Liver (tissue), 9 donors: ENCODE data around the gene MID1. TPM values are rescaled to one million over a fixed set of nuclear protein-coding genes. Genes with fewer than 3 reads are reported as not detected.

Experiments used
- DNase-seq: peaks from one replicate; pipeline ENCODE4 v3.0.0-alpha.2; 2017; ENCODE audit warnings: low spot score
- H3K27ac ChIP-seq, 2 donors: one replicate each; pipeline ENCODE4 v1.7.0; 2013; ENCODE audit warnings: inconsistent platforms in 2 of 2, low read length in 2 of 2, control low read depth in 1 of 2, low read depth in 1 of 2, mild to moderate bottlenecking in 1 of 2
- H3K27me3 ChIP-seq, 4 donors: one replicate each; pipeline versions ENCODE4 v1.6.1 to v1.7.0; 2013; ENCODE audit warnings: low read length in 3 of 4, inconsistent platforms in 1 of 4, mild to moderate bottlenecking in 1 of 4, moderate library complexity in 1 of 4; ENCODE audit not compliant: control insufficient read depth in 4 of 4, insufficient read depth in 4 of 4
- H3K36me3 ChIP-seq, 4 donors: one replicate each; pipeline versions ENCODE4 v1.6.1 to v1.7.0; 2013; ENCODE audit warnings: low read length in 3 of 4, mild to moderate bottlenecking in 3 of 4, low read depth in 1 of 4, moderate library complexity in 1 of 4; ENCODE audit not compliant: control insufficient read depth in 4 of 4, insufficient read depth in 3 of 4
- H3K4me1 ChIP-seq, 4 donors: one replicate each; pipeline versions ENCODE4 v1.6.1 to v1.7.0; 2013; ENCODE audit warnings: low read length in 3 of 4, mild to moderate bottlenecking in 3 of 4, moderate library complexity in 1 of 4; ENCODE audit not compliant: control insufficient read depth in 4 of 4, insufficient read depth in 4 of 4
- H3K4me3 ChIP-seq, 3 donors: one replicate each; pipeline versions ENCODE4 v1.6.1 to v1.7.0; 2013; ENCODE audit warnings: low read length in 3 of 3, control low read depth in 1 of 3, low read depth in 1 of 3, mild to moderate bottlenecking in 1 of 3
- H3K9ac ChIP-seq, 2 donors: one replicate each; pipeline ENCODE4 v1.7.0; 2013; ENCODE audit warnings: low read length in 2 of 2, mild to moderate bottlenecking in 2 of 2, moderate library complexity in 2 of 2, control low read depth in 1 of 2, low read depth in 1 of 2
- H3K9me3 ChIP-seq, 4 donors: one replicate each; pipeline versions ENCODE4 v1.6.1 to v1.7.0; 2013; ENCODE audit warnings: low read length in 3 of 4; ENCODE audit not compliant: control insufficient read depth in 4 of 4
- EGR1 ChIP-seq, 2 donors: IDR thresholded peaks; 2 replicates each; pipeline ENCODE4 v1.6.1; 2016 to 2018; ENCODE audit warnings: antibody characterized with exemption in 2 of 2, low read depth in 2 of 2
- FOXA1 ChIP-seq: IDR thresholded peaks from 2 replicates; pipeline ENCODE4 v1.6.1; 2016; ENCODE audit warnings: antibody characterized with exemption
- FOXA2 ChIP-seq: IDR thresholded peaks from 2 replicates; pipeline ENCODE4 v1.6.1; 2016; ENCODE audit warnings: antibody characterized with exemption
- GABPA ChIP-seq, 2 donors: IDR thresholded peaks in 1 of 2; conservative IDR thresholded peaks in 1 of 2; 2 replicates each; pipeline ENCODE4 v1.6.1; 2016; ENCODE audit warnings: antibody characterized with exemption in 2 of 2, mild to moderate bottlenecking in 1 of 2, moderate library complexity in 1 of 2
- HNF4A ChIP-seq, 2 donors: conservative IDR thresholded peaks; 2 replicates each; pipeline ENCODE4 v1.6.1; 2016; ENCODE audit warnings: antibody characterized with exemption in 2 of 2, mild to moderate bottlenecking in 2 of 2
- HNF4G ChIP-seq: IDR thresholded peaks from 2 replicates; pipeline ENCODE4 v1.6.1; 2016; ENCODE audit warnings: antibody characterized with exemption
- JUND ChIP-seq, 2 donors: IDR thresholded peaks; 2 replicates each; pipeline ENCODE4 v1.6.1; 2016; ENCODE audit warnings: antibody characterized with exemption in 2 of 2
- NR2F2 ChIP-seq: IDR thresholded peaks from 2 replicates; pipeline ENCODE4 v1.6.1; 2016; ENCODE audit warnings: antibody characterized with exemption
- RAD21 ChIP-seq, 2 donors: IDR thresholded peaks; 2 replicates each; pipeline ENCODE4 v1.6.1; 2016; ENCODE audit warnings: antibody characterized with exemption in 2 of 2, mild to moderate bottlenecking in 2 of 2
- RXRA ChIP-seq, 2 donors: IDR thresholded peaks; 2 replicates each; pipeline ENCODE4 v1.6.1; 2017 to 2018; ENCODE audit warnings: antibody characterized with exemption in 2 of 2, mild to moderate bottlenecking in 1 of 2
- SP1 ChIP-seq: IDR thresholded peaks from 2 replicates; pipeline ENCODE4 v1.6.1; 2018; ENCODE audit warnings: antibody characterized with exemption, mild to moderate bottlenecking
- TAF1 ChIP-seq: conservative IDR thresholded peaks from 2 replicates; pipeline ENCODE4 v1.6.1; 2016; ENCODE audit warnings: antibody characterized with exemption, mild to moderate bottlenecking
- YY1 ChIP-seq: IDR thresholded peaks from 2 replicates; pipeline ENCODE4 v1.6.1; 2016; ENCODE audit warnings: antibody characterized with exemption, mild to moderate bottlenecking
- WGBS: extraction: QIAGEN DNeasy Blood & Tissue Kit; methylation state at CpG from one replicate; pipeline ENCODE4 v1.1.7; 2013; 5-methylcytosine and 5-hydroxymethylcytosine counted together
- polyA plus RNA-seq, 2 donors: library from polyadenylated mRNA; stranded (reverse) in 1 of 2; unstranded in 1 of 2; fragments of 200-250 nt in 1 of 2; fragments of >200 nt in 1 of 2; fragmentation: Nextera tagmentation in 1 of 2; extraction: Ambion mirVana in 1 of 2; gene quantifications; one replicate each; pipeline versions ENCODE4 v1.2.1 to v1.2.3, GENCODE V29; 2013 to 2015
- total RNA-seq, 2 donors: library from RNA; depleted of rRNA; stranded (reverse); fragments of >200 nt; gene quantifications; one replicate each; pipeline ENCODE4 v1.2.3, GENCODE V29; 2014
- TF ChIP-seq, protein P1 (sequence below): IDR thresholded peaks from 2 replicates; pipeline ENCODE4 v1.6.1; 2016; ENCODE audit warnings: antibody characterized with exemption
- TF ChIP-seq, protein P2 (sequence below): IDR thresholded peaks from 2 replicates; pipeline ENCODE4 v1.6.1; 2016; ENCODE audit warnings: antibody characterized with exemption, mild to moderate bottlenecking
- TF ChIP-seq, protein P3 (sequence below): IDR thresholded peaks from 2 replicates; pipeline ENCODE4 v1.6.1; 2016; ENCODE audit warnings: antibody characterized with exemption
- TF ChIP-seq, protein P4 (sequence below): fragments of 150-350 bp; IDR thresholded peaks from 2 replicates; pipeline ENCODE4 v1.5.1; 2017; ENCODE audit warnings: improper control_type of control experiment, low read depth, low read length; ENCODE audit not compliant: missing input control
- TF ChIP-seq, protein P5 (sequence below): IDR thresholded peaks from 2 replicates; pipeline ENCODE4 v1.6.1; 2016; ENCODE audit warnings: antibody characterized with exemption
- donor health status: healthy.
- donor health status: healthy.
- donor health status: healthy.
- donor health status: healthy.
- donor health status: healthy.

Gene MID1
- total and polyA plus RNA-seq, 4 donors: 1.8 to 7.9 (median 4.2) TPM

DNA sequence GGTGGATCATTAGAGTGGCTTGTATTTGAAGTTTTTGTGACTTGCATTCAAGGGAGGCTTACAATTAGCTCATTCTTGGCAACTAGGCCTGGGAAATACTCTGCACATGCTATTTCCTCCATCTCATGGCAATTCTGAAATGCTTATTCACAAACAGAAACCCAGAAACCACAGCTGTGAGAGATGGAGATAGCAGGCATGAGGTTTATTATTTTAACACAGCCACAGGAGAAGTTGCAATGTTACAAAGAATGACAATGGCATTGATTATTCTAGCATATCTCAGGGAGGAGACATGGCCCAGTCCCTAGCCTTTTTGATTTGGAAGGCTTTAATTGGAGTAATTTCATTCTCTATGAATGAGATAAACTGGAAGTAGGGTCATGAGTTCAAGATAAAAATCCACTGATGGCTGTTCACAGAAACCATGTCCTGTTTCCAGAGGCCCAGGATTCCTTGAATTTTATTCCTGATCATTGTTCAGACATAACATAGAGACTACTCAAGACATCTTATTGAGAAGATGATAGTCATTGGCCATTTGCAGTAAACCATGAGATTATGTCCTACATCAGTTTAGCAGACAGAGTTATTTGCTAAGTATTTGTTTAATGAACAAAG is 123.9 kb downstream of the MID1 start:
- Histone ChIP-seq H3K4me1 (no peaks in the 10 kb centered on the region), H3K36me3 (no peaks in the 10 kb centered on the region), H3K9ac (no peak overlapping the region), H3K27ac (no peak overlapping the region), H3K9me3 (no peaks in the 10 kb centered on the region), H3K4me3 (no peak overlapping the region), H3K27me3 (no peaks in the 10 kb centered on the region)
- no peak for DNase-seq
- TF ChIP-seq, protein P1, sequence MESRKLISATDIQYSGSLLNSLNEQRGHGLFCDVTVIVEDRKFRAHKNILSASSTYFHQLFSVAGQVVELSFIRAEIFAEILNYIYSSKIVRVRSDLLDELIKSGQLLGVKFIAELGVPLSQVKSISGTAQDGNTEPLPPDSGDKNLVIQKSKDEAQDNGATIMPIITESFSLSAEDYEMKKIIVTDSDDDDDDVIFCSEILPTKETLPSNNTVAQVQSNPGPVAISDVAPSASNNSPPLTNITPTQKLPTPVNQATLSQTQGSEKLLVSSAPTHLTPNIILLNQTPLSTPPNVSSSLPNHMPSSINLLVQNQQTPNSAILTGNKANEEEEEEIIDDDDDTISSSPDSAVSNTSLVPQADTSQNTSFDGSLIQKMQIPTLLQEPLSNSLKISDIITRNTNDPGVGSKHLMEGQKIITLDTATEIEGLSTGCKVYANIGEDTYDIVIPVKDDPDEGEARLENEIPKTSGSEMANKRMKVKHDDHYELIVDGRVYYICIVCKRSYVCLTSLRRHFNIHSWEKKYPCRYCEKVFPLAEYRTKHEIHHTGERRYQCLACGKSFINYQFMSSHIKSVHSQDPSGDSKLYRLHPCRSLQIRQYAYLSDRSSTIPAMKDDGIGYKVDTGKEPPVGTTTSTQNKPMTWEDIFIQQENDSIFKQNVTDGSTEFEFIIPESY: no peak
- peak; percentile 21 for TF ChIP-seq NR2F2

DNA sequence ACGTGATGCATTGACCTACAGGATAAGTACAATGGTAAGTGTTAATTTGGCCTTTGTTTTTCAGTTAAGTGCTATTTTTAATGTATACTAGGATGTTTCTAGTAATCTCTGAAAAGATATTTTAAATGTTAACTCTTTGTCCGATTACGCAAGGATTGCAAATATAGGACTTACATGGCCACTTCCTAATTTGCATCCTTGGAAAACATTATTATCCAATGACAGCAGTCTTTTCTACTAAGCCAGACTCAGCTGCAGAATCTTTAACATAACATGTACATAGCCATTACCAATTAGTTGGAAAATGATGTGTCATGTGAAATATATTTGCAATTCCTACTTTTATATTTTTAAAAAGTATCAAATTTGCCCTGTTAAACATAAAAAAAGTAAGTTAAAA is 124.7 kb downstream of the MID1 start:
- no peak overlapping the region for H3K4me3 ChIP-seq
- H3K27me3 ChIP-seq: no peaks in the 10 kb centered on the region
- H3K9me3 ChIP-seq: no peaks in the 10 kb centered on the region
- no peak overlapping the region for H3K9ac ChIP-seq
- H3K36me3 ChIP-seq: no peaks in the 10 kb centered on the region
- no peak overlapping the region for H3K27ac ChIP-seq
- DNase-seq: no peak
- whole genome bisulfite sequencing: 94% methylated on average over 3 of the region's 3 CpGs
- TF ChIP-seq GABPA (IDR thresholded peaks at IDR 0.05 in 1 of 2, conservative IDR thresholded peaks at IDR 0.05 in 1 of 2) (no peak), JUND (IDR thresholded peaks at IDR 0.05) (no peak), YY1 (no peak), SP1 (no peak), TAF1 (no peak), NR2F2 (no peak), FOXA2 (no peak), FOXA1 (no peak), RXRA (IDR thresholded peaks at IDR 0.05) (no peak), RAD21 (IDR thresholded peaks at IDR 0.05) (no peak), EGR1 (IDR thresholded peaks at IDR 0.05; ENCODE audit: low read depth in 2 of 2) (no peak), HNF4A (conservative IDR thresholded peaks at IDR 0.05) (no peak), HNF4G (no peak)
- TF ChIP-seq, protein P2, sequence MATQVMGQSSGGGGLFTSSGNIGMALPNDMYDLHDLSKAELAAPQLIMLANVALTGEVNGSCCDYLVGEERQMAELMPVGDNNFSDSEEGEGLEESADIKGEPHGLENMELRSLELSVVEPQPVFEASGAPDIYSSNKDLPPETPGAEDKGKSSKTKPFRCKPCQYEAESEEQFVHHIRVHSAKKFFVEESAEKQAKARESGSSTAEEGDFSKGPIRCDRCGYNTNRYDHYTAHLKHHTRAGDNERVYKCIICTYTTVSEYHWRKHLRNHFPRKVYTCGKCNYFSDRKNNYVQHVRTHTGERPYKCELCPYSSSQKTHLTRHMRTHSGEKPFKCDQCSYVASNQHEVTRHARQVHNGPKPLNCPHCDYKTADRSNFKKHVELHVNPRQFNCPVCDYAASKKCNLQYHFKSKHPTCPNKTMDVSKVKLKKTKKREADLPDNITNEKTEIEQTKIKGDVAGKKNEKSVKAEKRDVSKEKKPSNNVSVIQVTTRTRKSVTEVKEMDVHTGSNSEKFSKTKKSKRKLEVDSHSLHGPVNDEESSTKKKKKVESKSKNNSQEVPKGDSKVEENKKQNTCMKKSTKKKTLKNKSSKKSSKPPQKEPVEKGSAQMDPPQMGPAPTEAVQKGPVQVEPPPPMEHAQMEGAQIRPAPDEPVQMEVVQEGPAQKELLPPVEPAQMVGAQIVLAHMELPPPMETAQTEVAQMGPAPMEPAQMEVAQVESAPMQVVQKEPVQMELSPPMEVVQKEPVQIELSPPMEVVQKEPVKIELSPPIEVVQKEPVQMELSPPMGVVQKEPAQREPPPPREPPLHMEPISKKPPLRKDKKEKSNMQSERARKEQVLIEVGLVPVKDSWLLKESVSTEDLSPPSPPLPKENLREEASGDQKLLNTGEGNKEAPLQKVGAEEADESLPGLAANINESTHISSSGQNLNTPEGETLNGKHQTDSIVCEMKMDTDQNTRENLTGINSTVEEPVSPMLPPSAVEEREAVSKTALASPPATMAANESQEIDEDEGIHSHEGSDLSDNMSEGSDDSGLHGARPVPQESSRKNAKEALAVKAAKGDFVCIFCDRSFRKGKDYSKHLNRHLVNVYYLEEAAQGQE: no peak
- TF ChIP-seq, protein P3, sequence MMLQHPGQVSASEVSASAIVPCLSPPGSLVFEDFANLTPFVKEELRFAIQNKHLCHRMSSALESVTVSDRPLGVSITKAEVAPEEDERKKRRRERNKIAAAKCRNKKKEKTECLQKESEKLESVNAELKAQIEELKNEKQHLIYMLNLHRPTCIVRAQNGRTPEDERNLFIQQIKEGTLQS: no peak
- TF ChIP-seq, protein P4, sequence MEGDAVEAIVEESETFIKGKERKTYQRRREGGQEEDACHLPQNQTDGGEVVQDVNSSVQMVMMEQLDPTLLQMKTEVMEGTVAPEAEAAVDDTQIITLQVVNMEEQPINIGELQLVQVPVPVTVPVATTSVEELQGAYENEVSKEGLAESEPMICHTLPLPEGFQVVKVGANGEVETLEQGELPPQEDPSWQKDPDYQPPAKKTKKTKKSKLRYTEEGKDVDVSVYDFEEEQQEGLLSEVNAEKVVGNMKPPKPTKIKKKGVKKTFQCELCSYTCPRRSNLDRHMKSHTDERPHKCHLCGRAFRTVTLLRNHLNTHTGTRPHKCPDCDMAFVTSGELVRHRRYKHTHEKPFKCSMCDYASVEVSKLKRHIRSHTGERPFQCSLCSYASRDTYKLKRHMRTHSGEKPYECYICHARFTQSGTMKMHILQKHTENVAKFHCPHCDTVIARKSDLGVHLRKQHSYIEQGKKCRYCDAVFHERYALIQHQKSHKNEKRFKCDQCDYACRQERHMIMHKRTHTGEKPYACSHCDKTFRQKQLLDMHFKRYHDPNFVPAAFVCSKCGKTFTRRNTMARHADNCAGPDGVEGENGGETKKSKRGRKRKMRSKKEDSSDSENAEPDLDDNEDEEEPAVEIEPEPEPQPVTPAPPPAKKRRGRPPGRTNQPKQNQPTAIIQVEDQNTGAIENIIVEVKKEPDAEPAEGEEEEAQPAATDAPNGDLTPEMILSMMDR: no peak
- TF ChIP-seq, protein P1: no peak
- TF ChIP-seq, protein P5, sequence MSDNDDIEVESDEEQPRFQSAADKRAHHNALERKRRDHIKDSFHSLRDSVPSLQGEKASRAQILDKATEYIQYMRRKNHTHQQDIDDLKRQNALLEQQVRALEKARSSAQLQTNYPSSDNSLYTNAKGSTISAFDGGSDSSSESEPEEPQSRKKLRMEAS: no peak
- H3K4me1 ChIP-seq: no peaks in the 10 kb centered on the region
